Tibial nerve (tissue), 4 donors: ENCODE results near the gene ADAMTS2. TPM values are rescaled to one million over a fixed set of nuclear protein-coding genes. Genes with fewer than 3 reads are reported as not detected.

ENCODE experiments used
- DNase-seq, 2 donors: peaks; one replicate each; pipeline ENCODE4 v3.0.0-alpha.2; 2019; ENCODE audit warnings: low spot score in 2 of 2
- H3K27ac ChIP-seq, 4 donors: fragments of 200-600 bp; sonication (generic) in 3 of 4; one replicate each; pipeline ENCODE4 v1.5.1; 2017 to 2019; ENCODE audit warnings: mild to moderate bottlenecking in 1 of 4
- H3K27me3 ChIP-seq, 2 donors: fragments of 200-600 bp; sonication (generic) in 1 of 2; one replicate each; pipeline versions ENCODE4 v1.5.1 to v1.6.0; 2017 to 2019
- H3K36me3 ChIP-seq, 3 donors: fragments of 200-600 bp; sonication (generic); one replicate each; pipeline ENCODE4 v1.5.1; 2018 to 2019
- H3K4me1 ChIP-seq, 4 donors: fragments of 200-600 bp; sonication (generic) in 3 of 4; one replicate each; pipeline ENCODE4 v1.5.1; 2017 to 2019
- H3K4me3 ChIP-seq, 4 donors: fragments of 200-600 bp; sonication (generic) in 3 of 4; one replicate each; pipeline ENCODE4 v1.5.1; 2017 to 2019; ENCODE audit warnings: mild to moderate bottlenecking in 1 of 4, moderate library complexity in 1 of 4
- H3K9me3 ChIP-seq, 4 donors: fragments of 200-600 bp; sonication (generic) in 3 of 4; one replicate each; pipeline ENCODE4 v1.5.1; 2017 to 2019
- CTCF ChIP-seq, 5 experiments: fragments of 200-600 bp in 3 of 5; fragments of 450-650 bp in 2 of 5; sonication (generic) in 3 of 5; IDR thresholded peaks; one replicate each; pipeline ENCODE4 v1.5.1; 2016 to 2019; ENCODE audit warnings: antibody characterized with exemption in 5 of 5, mild to moderate bottlenecking in 3 of 5, moderate library complexity in 2 of 5
- EP300 ChIP-seq, 2 donors: sonication (generic); formaldehyde crosslinking; IDR thresholded peaks; one replicate each; pipeline ENCODE4 v1.6.1; 2017; ENCODE audit warnings: antibody characterized with exemption in 2 of 2, mild to moderate bottlenecking in 1 of 2
- POLR2A ChIP-seq, 2 donors: fragments of 450-650 bp; IDR thresholded peaks; one replicate each; pipeline ENCODE4 v1.6.1; 2017; ENCODE audit warnings: antibody characterized with exemption in 2 of 2, mild to moderate bottlenecking in 2 of 2, moderate library complexity in 2 of 2
- WGBS, 2 donors: methylation state at CpG; one replicate each; pipeline ENCODE4 v1.1.5; 2018; 5-methylcytosine and 5-hydroxymethylcytosine counted together
- total RNA-seq, 4 donors: library from RNA; depleted of rRNA; stranded (reverse); fragments of >200 nt; gene quantifications; one replicate each; pipeline ENCODE4 v1.1.0, GENCODE V29; 2016

ADAMTS2 gene
- total RNA-seq, 4 donors from 2014 or later: 23.2 to 58.8 (median 47.2) TPM

GRCh38 chr5:179123109-179123426 lies 222.2 kb downstream of the ADAMTS2 start:
- Histone ChIP-seq H3K36me3 (peaks cover 0 to 89% (median 0%) of the 10 kb centered on the region in 3 donors), H3K27ac (no peak overlapping the region), H3K4me1 (no peaks in the 10 kb centered on the region), H3K27me3 (no peaks in the 10 kb centered on the region), H3K4me3 (no peak overlapping the region), H3K9me3 (peaks cover 0 to 48% (median 0%) of the 10 kb centered on the region in 4 donors)
- TF ChIP-seq CTCF (IDR thresholded peaks at IDR 0.05): no peak
- no peak for TF ChIP-seq POLR2A (IDR thresholded peaks at IDR 0.05)
- no peak for TF ChIP-seq EP300 (IDR thresholded peaks at IDR 0.05)
- 60 to 72% methylated on average over 2 of the region's 2 CpGs for WGBS, 2 donors
- no peak for DNase-seq

GRCh38 chr5:179122411-179123108 lies 222.7 kb downstream of the ADAMTS2 start:
- H3K36me3 ChIP-seq: peaks cover 0 to 88% (median 0%) of the 10 kb centered on the region in 3 donors
- TF ChIP-seq CTCF (IDR thresholded peaks at IDR 0.05) (no peak), POLR2A (IDR thresholded peaks at IDR 0.05) (no peak), EP300 (IDR thresholded peaks at IDR 0.05) (no peak)
- no peaks in the 10 kb centered on the region for H3K27me3 ChIP-seq
- H3K9me3 ChIP-seq: peaks cover 0 to 49% (median 0%) of the 10 kb centered on the region in 4 donors
- no peaks in the 10 kb centered on the region for H3K4me1 ChIP-seq
- DNase-seq: no peak
- H3K4me3 ChIP-seq: no peak overlapping the region
- no peak overlapping the region for H3K27ac ChIP-seq
- 81 to 90% methylated on average over 4 to 8 of the region's 19 CpGs for WGBS, 2 donors

DNA sequence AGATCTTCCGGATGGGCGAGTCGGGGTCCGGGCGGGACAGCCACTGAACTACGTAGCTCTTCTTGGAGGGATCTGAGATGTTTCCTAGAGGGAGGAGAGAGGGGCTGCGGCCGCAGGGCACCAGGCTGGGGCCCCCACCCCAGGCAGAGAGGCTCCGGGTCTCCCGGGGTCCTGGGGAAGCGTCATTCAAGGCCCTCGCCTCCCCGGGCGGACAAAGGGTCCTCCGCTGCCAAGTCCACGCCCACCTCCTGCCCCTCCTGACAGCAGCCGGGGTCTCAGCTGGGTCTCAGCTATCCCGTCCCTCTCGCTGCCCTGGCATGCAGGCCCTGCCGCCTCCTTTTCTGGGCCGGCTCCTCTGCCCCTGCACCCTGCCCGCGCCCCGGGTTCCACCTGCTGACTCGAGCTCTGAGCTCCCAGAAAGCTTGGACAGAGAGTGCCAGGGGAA lies 223.6 kb downstream of the ADAMTS2 start:
- Histone ChIP-seq H3K27ac (no peak overlapping the region), H3K27me3 (no peaks in the 10 kb centered on the region), H3K4me3 (no peak overlapping the region), H3K4me1 (no peaks in the 10 kb centered on the region), H3K36me3 (peaks cover 0 to 88% (median 0%) of the 10 kb centered on the region in 3 donors), H3K9me3 (peaks cover 0 to 57% (median 0%) of the 10 kb centered on the region in 4 donors)
- TF ChIP-seq CTCF (IDR thresholded peaks at IDR 0.05): no peak
- TF ChIP-seq POLR2A (IDR thresholded peaks at IDR 0.05): no peak
- DNase-seq: no peak
- 93 to 97% methylated on average over 16 to 25 of the region's 25 CpGs for whole genome bisulfite sequencing, 2 donors

GRCh38 chr5:179120951-179121666 lies 224.2 kb downstream of the ADAMTS2 start:
- Histone ChIP-seq H3K9me3 (peaks cover 0 to 62% (median 0%) of the 10 kb centered on the region in 4 donors), H3K4me1 (no peaks in the 10 kb centered on the region), H3K36me3 (peaks cover 0 to 88% (median 0%) of the 10 kb centered on the region in 3 donors), H3K4me3 (no peak overlapping the region), H3K27ac (no peak overlapping the region), H3K27me3 (no peaks in the 10 kb centered on the region)
- DNase-seq: no peak
- TF ChIP-seq CTCF (IDR thresholded peaks at IDR 0.05) (no peak), EP300 (IDR thresholded peaks at IDR 0.05) (no peak)
- 85 to 95% methylated on average over 57 to 74 of the region's 75 CpGs for WGBS, 2 donors

DNA sequence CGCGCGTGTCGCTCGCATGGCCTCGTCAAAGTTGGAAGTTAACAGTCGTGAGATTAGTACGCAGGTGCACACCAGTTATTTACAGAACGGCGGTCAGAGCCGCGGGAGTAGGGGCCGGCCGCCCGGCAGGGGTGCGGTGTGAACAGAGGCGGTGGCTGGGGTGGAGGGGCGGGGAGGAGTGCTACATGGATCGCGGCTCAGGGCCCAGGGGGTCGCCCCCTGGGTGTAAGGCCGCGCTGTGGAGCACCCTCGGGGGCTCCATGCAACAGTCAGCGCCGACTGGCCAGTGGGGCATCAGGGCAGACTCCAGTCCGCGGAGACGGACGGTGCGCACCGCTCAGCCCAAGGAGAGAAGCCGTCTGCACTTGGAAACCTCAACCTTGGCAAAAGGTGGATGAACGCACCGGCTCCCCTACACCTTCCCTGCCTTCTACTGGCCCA lies 224.8 kb downstream of the ADAMTS2 start:
- H3K27ac ChIP-seq: no peak overlapping the region
- DNase-seq: no peak
- H3K4me1 ChIP-seq: no peaks in the 10 kb centered on the region
- H3K27me3 ChIP-seq: no peaks in the 10 kb centered on the region
- no peak overlapping the region for H3K4me3 ChIP-seq
- WGBS, 2 donors: 92 to 97% methylated on average over 30 to 35 of the region's 35 CpGs
- peaks cover 0 to 69% (median 1%) of the 10 kb centered on the region in 4 donors for H3K9me3 ChIP-seq
- TF ChIP-seq EP300 (IDR thresholded peaks at IDR 0.05): no peak
- TF ChIP-seq POLR2A (IDR thresholded peaks at IDR 0.05): no peak
- no peak for TF ChIP-seq CTCF (IDR thresholded peaks at IDR 0.05)
- peaks cover 0 to 87% (median 0%) of the 10 kb centered on the region in 3 donors for H3K36me3 ChIP-seq
